Heart right ventricle (tissue), 16 donors: ENCODE data around the gene MTX3. TPM values are rescaled to one million over a fixed set of nuclear protein-coding genes. Genes with fewer than 3 reads are reported as not detected.

Experiments
- ATAC-seq, 8 donors: fragments of 200-7000 bp; cut with Tn5 transposase; one replicate each; pipeline ENCODE4 v1.9.1; 2020; ENCODE audit warnings: mild to moderate bottlenecking in 8 of 8, moderate library complexity in 8 of 8, moderate number of reproducible peaks in 1 of 8
- DNase-seq, 2 donors: peaks; one replicate each; pipeline ENCODE4 v3.0.0-alpha.2; 2020
- H3K27ac ChIP-seq, 10 donors: fragments of 200-600 bp; sonication (generic) in 2 of 10; one replicate each; pipeline versions ENCODE4 v1.5.0 to v1.8.0; 2020 to 2022; ENCODE audit warnings: mild to moderate bottlenecking in 3 of 10
- H3K27me3 ChIP-seq, 7 donors: fragments of 200-600 bp; one replicate each; pipeline ENCODE4 v1.8.0; 2021 to 2022; ENCODE audit warnings: mild to moderate bottlenecking in 2 of 7
- H3K36me3 ChIP-seq, 9 donors: fragments of 200-600 bp; sonication (generic) in 1 of 9; one replicate each; pipeline versions ENCODE4 v1.5.0 to v1.8.0; 2020 to 2022; ENCODE audit warnings: mild to moderate bottlenecking in 2 of 9
- H3K4me1 ChIP-seq, 9 donors: fragments of 200-600 bp; sonication (generic) in 1 of 9; one replicate each; pipeline versions ENCODE4 v1.5.0 to v1.8.0; 2020 to 2022; ENCODE audit warnings: mild to moderate bottlenecking in 4 of 9
- H3K4me3 ChIP-seq, 10 donors: fragments of 200-600 bp; sonication (generic) in 2 of 10; one replicate each; pipeline versions ENCODE4 v1.5.0 to v1.8.0; 2020 to 2022; ENCODE audit warnings: mild to moderate bottlenecking in 7 of 10, moderate library complexity in 2 of 10
- H3K9me3 ChIP-seq, 11 donors: fragments of 200-600 bp in 10 of 11; sonication (generic) in 2 of 11; one replicate each; pipeline versions ENCODE4 v1.5.0 to v1.8.0; 2013 to 2022; ENCODE audit warnings: mild to moderate bottlenecking in 2 of 11, control low read depth in 1 of 11, moderate library complexity in 1 of 11
- WGBS, 2 donors: extraction: QIAGEN DNeasy Blood & Tissue Kit; methylation state at CpG; one replicate each; pipeline ENCODE4 v1.1.7; 2013; ENCODE audit warnings: inconsistent platforms in 1 of 2; 5-methylcytosine and 5-hydroxymethylcytosine counted together
- intact Hi-C, 10 donors: fragments of 100-400 bp; cut with DNase I; formaldehyde crosslinking; loops; one replicate each; pipeline versions ENCODE4 v1.11.1 to v1.14.2; 2022
- polyA plus RNA-seq, 2 donors: library from polyadenylated mRNA; stranded (reverse); fragments of 200-250 nt; gene quantifications; one replicate each; pipeline ENCODE4 v1.2.3, GENCODE V29; 2013
- total RNA-seq, 10 donors: library from RNA; stranded (reverse); fragmentation: NEBNext Ultra II Directional in 3 of 10; extraction: Animal tissue kit (Norgen Biotek cat#: 25700) in 3 of 10; gene quantifications; one replicate each; pipeline versions ENCODE4 v1.2.1 to v1.2.4, GENCODE V29; 2021 to 2023
- TF ChIP-seq, protein P1 (sequence below), 9 donors: fragments of 200-600 bp; sonication (generic) in 2 of 9; IDR thresholded peaks; one replicate each; pipeline versions ENCODE4 v1.5.0 to v1.8.0; 2021 to 2022; ENCODE audit warnings: antibody characterized with exemption in 9 of 9, mild to moderate bottlenecking in 5 of 9, moderate library complexity in 1 of 9
- donor health status: Arrhythmogenic right ventricular cardiomyopathy.
- donor health status: ischemic (EF 13 %, LVEDD 7.1; RV severe dilation, severe dysfunction).
- donor health status: healthy with polysubstance abuse.
- donor health status: DM: no; HTN: yes; CAD: no.
- donor health status: DM: no; HTN: no; CAD: no.
- donor health status: ischemic (EF 25% LVEDD 6.9; RV normal size, moderate dysfunction).
- donor health status: ischemic (EF 25% LVEDD 5.7; RV mildly dilated, moderate dysfunction).
- donor health status: healthy.
- donor health status: DM: yes; HTN: yes; CAD: no.
- donor health status: Ischemic cardiomyopathy.
- donor health status: ischemic (EF 35%, LVEDD 5.7; RV mildly dilated, moderate dysfunction).
- donor health status: nonischemic (EF 11% LVEDD 7.7; RV severe dilation, severe dysfunction).
- donor health status: DM: yes; HTN: yes; CAD: no.
- donor health status: PGD.
- donor health status: ischemic (EF 29% LVEDD 5.4; RV normal size, mild dysfunction).
- donor health status: nonischemic (EF 23%, LVEDD 6.1; RV moderate dilation, normal function).

MTX3 gene
- total and polyA plus RNA-seq, 12 donors = 4.3 to 14.5 (median 11.3) TPM

DNA sequence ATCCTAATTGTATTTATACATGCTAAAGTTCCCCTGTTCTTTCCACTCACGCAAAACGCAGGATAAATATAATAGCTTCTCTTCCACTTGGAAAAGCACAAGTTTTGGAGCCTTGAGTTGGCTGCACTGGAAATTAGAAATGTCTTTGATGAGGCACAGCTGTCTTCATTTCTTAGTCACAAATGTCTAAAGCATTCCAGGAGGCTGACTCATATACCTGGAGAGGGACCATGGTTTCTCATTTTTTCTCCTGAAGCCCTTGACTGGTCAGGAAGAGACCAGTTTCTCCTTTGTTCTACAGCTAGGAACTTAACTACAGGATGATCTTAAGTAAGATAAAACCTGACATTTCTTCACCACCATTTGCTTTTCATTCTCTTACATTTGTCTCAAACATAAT lies 16.2 kb downstream of the MTX3 start:
- H3K27ac ChIP-seq = peak overlapping the region in 1 of 10 donors; percentile 54
- peaks cover 0 to 50% (median 8%) of the 10 kb centered on the region in 9 donors for H3K36me3 ChIP-seq
- no peak overlapping the region for H3K4me3 ChIP-seq
- DNase-seq (no peak), ATAC-seq (peak in 6 of 8 donors; percentile 40 to 69 (median 60))
- TF ChIP-seq, protein P1, sequence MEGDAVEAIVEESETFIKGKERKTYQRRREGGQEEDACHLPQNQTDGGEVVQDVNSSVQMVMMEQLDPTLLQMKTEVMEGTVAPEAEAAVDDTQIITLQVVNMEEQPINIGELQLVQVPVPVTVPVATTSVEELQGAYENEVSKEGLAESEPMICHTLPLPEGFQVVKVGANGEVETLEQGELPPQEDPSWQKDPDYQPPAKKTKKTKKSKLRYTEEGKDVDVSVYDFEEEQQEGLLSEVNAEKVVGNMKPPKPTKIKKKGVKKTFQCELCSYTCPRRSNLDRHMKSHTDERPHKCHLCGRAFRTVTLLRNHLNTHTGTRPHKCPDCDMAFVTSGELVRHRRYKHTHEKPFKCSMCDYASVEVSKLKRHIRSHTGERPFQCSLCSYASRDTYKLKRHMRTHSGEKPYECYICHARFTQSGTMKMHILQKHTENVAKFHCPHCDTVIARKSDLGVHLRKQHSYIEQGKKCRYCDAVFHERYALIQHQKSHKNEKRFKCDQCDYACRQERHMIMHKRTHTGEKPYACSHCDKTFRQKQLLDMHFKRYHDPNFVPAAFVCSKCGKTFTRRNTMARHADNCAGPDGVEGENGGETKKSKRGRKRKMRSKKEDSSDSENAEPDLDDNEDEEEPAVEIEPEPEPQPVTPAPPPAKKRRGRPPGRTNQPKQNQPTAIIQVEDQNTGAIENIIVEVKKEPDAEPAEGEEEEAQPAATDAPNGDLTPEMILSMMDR (IDR thresholded peaks at IDR 0.05) = no peak
- intact Hi-C loops = loop anchor here in 2 of 10 donors (5.0 to 10.0 kb wide), 2 partner anchors 100 to 103 kb away; no protein-coding TSS in a partner anchor
- H3K9me3 ChIP-seq = no peaks in the 10 kb centered on the region
- 74 to 81% methylated on average over 2 of the region's 2 CpGs for WGBS, 2 donors
- no peaks in the 10 kb centered on the region for H3K27me3 ChIP-seq
- peaks cover 0 to 9% (median 0%) of the 10 kb centered on the region in 9 donors for H3K4me1 ChIP-seq

DNA sequence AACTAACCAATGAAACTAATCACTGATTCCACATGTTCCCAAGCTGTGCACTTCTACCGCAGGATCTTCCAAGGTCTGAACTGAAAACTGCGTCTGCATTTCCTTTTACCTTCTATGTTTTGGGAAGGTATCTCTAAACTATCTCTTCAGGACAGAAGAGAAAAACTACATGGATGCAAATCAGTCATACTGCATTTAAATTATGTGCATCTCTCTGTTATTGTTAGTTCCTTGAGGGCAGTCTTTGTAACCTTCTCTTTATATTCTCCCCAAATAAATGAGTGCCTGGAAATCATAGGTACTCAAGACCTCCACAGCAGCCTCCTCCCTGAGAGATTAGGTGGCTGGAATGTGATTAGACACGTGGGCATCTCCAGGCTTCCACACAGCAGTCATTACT lies 17.1 kb downstream of the MTX3 start:
- TF ChIP-seq, protein P1 (IDR thresholded peaks at IDR 0.05) = no peak
- Histone ChIP-seq H3K27me3 (no peaks in the 10 kb centered on the region), H3K36me3 (peaks cover 0 to 41% (median 8%) of the 10 kb centered on the region in 9 donors), H3K9me3 (no peaks in the 10 kb centered on the region), H3K4me1 (peaks cover 0 to 9% (median 0%) of the 10 kb centered on the region in 9 donors), H3K27ac (peak overlapping the region in 1 of 10 donors; percentile 0), H3K4me3 (no peak overlapping the region)
- WGBS, 2 donors = 73 to 78% methylated on average over 3 of the region's 3 CpGs
- no peak for DNase-seq
- intact Hi-C loops = loop anchor here in 2 of 10 donors (5.0 to 10.0 kb wide), 2 partner anchors 99 to 102 kb away; no protein-coding TSS in a partner anchor
- no peak for ATAC-seq

DNA sequence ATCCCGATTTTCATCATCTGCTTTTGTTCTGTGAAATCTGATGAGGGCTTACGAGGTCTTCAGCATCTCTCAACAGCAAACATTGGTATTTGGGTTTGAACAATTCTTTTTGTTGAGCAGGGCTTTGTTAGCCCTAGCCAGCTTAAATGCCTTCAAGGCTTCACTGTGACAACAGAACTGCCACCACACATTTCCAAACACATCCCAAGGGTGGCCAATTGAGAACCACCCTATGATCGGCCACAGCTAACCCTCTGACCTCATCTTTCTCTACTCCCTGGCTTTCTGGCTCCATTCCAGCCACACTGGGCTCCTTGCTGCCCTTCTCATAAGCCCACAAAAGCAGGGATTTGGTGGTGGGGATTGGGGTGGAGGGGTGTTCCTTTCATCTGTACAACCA lies 17.6 kb downstream of the MTX3 start:
- Histone ChIP-seq H3K4me3 (no peak overlapping the region), H3K27me3 (peaks cover 0 to 1% (median 0%) of the 10 kb centered on the region in 7 donors), H3K27ac (no peak overlapping the region), H3K9me3 (no peaks in the 10 kb centered on the region), H3K4me1 (peaks cover 0 to 9% (median 0%) of the 10 kb centered on the region in 9 donors), H3K36me3 (peaks cover 0 to 36% (median 8%) of the 10 kb centered on the region in 9 donors)
- TF ChIP-seq, protein P1 (IDR thresholded peaks at IDR 0.05) = no peak
- intact Hi-C loops = loop anchor here in 2 of 10 donors (5.0 to 10.0 kb wide), 2 partner anchors 99 to 101 kb away; no protein-coding TSS in a partner anchor
- no peak for ATAC-seq
- WGBS, 2 donors = 82 to 86% methylated on average over 3 of the region's 3 CpGs
- no peak for DNase-seq

DNA sequence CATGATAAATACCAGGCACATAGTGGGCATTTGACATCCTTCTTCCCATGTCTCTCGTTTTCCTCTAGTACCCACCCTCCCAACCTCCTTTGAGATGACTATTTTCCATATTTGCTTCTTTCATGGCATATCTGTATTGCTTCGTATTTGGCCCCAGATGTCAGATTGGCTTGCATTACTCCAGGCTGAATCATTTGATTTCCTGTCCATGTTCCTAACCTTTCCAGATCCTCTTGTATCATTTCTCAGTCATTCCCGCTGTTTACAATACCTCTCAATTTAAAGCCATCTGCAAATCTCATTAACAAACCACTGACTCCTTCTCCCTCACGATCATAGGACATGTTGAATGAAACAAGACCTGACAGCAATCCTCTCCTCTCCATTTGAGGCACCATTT lies 19.9 kb downstream of the MTX3 start:
- Histone ChIP-seq H3K9me3 (no peaks in the 10 kb centered on the region), H3K27me3 (peaks cover 0 to 3% (median 0%) of the 10 kb centered on the region in 7 donors), H3K36me3 (peaks cover 0 to 14% (median 0%) of the 10 kb centered on the region in 9 donors), H3K27ac (peak overlapping the region in 5 of 10 donors; percentile 3 to 57 (median 24)), H3K4me1 (peaks cover 0 to 9% (median 0%) of the 10 kb centered on the region in 9 donors), H3K4me3 (no peak overlapping the region)
- 47 to 57% methylated on average over 4 of the region's 4 CpGs for WGBS, 2 donors
- TF ChIP-seq, protein P1 (IDR thresholded peaks at IDR 0.05) = no peak
- ATAC-seq = peak in 3 of 8 donors; percentile 33 to 45 (median 35)
- intact Hi-C loops = loop anchor here in 2 of 10 donors (5.0 to 10.0 kb wide), 2 partner anchors 96 to 99 kb away; no protein-coding TSS in a partner anchor
- no peak for DNase-seq
